OCI-LY1 (cell line): ENCODE results near the gene SERPINB7.

ENCODE experiments used
- H2AFZ ChIP-seq: fragments of 200-600 bp; sonication (generic), shearing (Covaris generic); 2 replicates; pipeline ENCODE4 v1.6.0; 2014; ENCODE audit warnings: antibody characterized with exemption, mild to moderate bottlenecking, low read length
- H3F3A ChIP-seq: fragments of 200-600 bp; sonication (generic), shearing (Covaris generic); 2 replicates; pipeline ENCODE4 v1.6.0; 2014; ENCODE audit warnings: mild to moderate bottlenecking, antibody characterized with exemption, low read length, moderate library complexity; ENCODE audit not compliant: insufficient read depth
- H3K27ac ChIP-seq: fragments of 200-600 bp; sonication (generic); 2 replicates; pipeline ENCODE4 v1.5.1; 2014; ENCODE audit warnings: low read length, mixed run types, mild to moderate bottlenecking, low read depth; ENCODE audit not compliant: poor library complexity, severe bottlenecking
- H3K27me3 ChIP-seq: fragments of 200-600 bp; sonication (generic); 2 replicates; pipeline ENCODE4 v1.6.0; 2014; ENCODE audit warnings: antibody characterized with exemption, mild to moderate bottlenecking, low read length, moderate library complexity; ENCODE audit not compliant: insufficient read depth
- H3K36me3 ChIP-seq: fragments of 200-600 bp; sonication (generic); 2 replicates; pipeline ENCODE4 v1.6.1; 2014; ENCODE audit warnings: mild to moderate bottlenecking, antibody characterized with exemption, low read length, moderate library complexity, mixed read lengths; ENCODE audit not compliant: insufficient read depth
- H3K4me1 ChIP-seq: fragments of 200-600 bp; sonication (generic); 2 replicates; pipeline ENCODE4 v1.5.1; 2014; ENCODE audit warnings: mild to moderate bottlenecking, low read length, moderate library complexity; ENCODE audit not compliant: insufficient read depth, severe bottlenecking
- H3K4me2 ChIP-seq: fragments of 200-600 bp; sonication (generic), shearing (Covaris generic); 2 replicates; pipeline ENCODE4 v1.6.1; 2014; ENCODE audit warnings: low read length
- H3K4me3 ChIP-seq: fragments of 200-600 bp; sonication (generic); 2 replicates; pipeline ENCODE4 v1.5.1; 2014; ENCODE audit warnings: low read length, low read depth, mild to moderate bottlenecking, mixed read lengths; ENCODE audit not compliant: poor library complexity, severe bottlenecking
- H3K79me2 ChIP-seq: fragments of 200-600 bp; shearing (Covaris generic); 2 replicates; pipeline ENCODE4 v1.6.1; 2016; ENCODE audit warnings: mixed run types, low read length, mixed read lengths; ENCODE audit not compliant: insufficient read depth
- H3K9ac ChIP-seq: fragments of 200-600 bp; sonication (generic), shearing (Covaris generic); 2 replicates; pipeline ENCODE4 v1.6.1; 2014; ENCODE audit warnings: mild to moderate bottlenecking, low read length, mixed read lengths
- H3K9me2 ChIP-seq: fragments of 200-600 bp; sonication (generic), shearing (Covaris generic); 2 replicates; pipeline ENCODE4 v1.6.1; 2014; ENCODE audit warnings: low read depth, mild to moderate bottlenecking, low read length, mixed read lengths
- H3K9me3 ChIP-seq: fragments of 200-600 bp; shearing (Covaris generic); 2 replicates; pipeline ENCODE4 v1.6.1; 2014; ENCODE audit warnings: low read length, mixed read lengths
- H4K20me1 ChIP-seq: fragments of 200-600 bp; sonication (generic), shearing (Covaris generic); 2 replicates; pipeline ENCODE4 v1.6.0; 2016; ENCODE audit warnings: mild to moderate bottlenecking, low read length; ENCODE audit not compliant: insufficient read depth
- EZH2 ChIP-seq: fragments of 200-600 bp; sonication (generic), shearing (Covaris generic); IDR thresholded peaks from 2 replicates; pipeline ENCODE4 v1.8.0; 2017; ENCODE audit warnings: borderline replicate concordance, mixed run types, mild to moderate bottlenecking, antibody characterized with exemption, low read length, moderate library complexity, mixed read lengths
- TF ChIP-seq, protein P1 (sequence below): fragments of 200-600 bp; sonication (generic), shearing (Covaris generic); IDR thresholded peaks from 2 replicates; pipeline ENCODE4 v1.5.1; 2017; ENCODE audit warnings: mild to moderate bottlenecking, antibody characterized with exemption, low read length, moderate library complexity, mixed read lengths

SERPINB7 gene

DNA sequence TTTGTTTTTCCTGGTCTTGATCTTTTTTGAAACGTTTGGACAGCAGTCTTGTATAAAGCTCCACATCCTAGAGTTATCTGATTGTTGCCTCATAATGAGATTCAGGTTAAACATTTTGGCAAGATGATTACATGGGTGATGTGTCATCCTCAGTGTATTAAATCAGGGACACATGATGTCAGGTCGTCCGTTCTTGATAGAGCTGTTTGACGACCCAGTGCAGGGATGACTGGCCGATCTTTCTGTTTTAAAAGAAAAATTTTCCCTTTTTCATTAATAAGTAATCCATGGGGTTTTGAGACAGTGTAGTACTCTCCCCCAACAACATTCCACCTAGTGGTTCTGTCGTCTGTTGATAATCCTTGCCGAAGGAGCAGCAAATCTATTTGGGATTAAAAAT is 67.8 kb downstream of the SERPINB7 start:
- Histone ChIP-seq H3F3A (no peaks in the 10 kb centered on the region), H3K4me1 (no peaks in the 10 kb centered on the region), H3K9me2 (no peaks in the 10 kb centered on the region), H3K4me2 (no peak overlapping the region), H3K9ac (no peak overlapping the region), H3K79me2 (no peaks in the 10 kb centered on the region), H3K9me3 (no peaks in the 10 kb centered on the region), H2AFZ (no peak overlapping the region), H3K4me3 (no peak overlapping the region), H3K36me3 (no peaks in the 10 kb centered on the region), H3K27ac (no peak overlapping the region), H4K20me1 (no peaks in the 10 kb centered on the region), H3K27me3 (no peaks in the 10 kb centered on the region)
- no peak for TF ChIP-seq EZH2
- TF ChIP-seq, protein P1, sequence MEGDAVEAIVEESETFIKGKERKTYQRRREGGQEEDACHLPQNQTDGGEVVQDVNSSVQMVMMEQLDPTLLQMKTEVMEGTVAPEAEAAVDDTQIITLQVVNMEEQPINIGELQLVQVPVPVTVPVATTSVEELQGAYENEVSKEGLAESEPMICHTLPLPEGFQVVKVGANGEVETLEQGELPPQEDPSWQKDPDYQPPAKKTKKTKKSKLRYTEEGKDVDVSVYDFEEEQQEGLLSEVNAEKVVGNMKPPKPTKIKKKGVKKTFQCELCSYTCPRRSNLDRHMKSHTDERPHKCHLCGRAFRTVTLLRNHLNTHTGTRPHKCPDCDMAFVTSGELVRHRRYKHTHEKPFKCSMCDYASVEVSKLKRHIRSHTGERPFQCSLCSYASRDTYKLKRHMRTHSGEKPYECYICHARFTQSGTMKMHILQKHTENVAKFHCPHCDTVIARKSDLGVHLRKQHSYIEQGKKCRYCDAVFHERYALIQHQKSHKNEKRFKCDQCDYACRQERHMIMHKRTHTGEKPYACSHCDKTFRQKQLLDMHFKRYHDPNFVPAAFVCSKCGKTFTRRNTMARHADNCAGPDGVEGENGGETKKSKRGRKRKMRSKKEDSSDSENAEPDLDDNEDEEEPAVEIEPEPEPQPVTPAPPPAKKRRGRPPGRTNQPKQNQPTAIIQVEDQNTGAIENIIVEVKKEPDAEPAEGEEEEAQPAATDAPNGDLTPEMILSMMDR, result no peak

DNA sequence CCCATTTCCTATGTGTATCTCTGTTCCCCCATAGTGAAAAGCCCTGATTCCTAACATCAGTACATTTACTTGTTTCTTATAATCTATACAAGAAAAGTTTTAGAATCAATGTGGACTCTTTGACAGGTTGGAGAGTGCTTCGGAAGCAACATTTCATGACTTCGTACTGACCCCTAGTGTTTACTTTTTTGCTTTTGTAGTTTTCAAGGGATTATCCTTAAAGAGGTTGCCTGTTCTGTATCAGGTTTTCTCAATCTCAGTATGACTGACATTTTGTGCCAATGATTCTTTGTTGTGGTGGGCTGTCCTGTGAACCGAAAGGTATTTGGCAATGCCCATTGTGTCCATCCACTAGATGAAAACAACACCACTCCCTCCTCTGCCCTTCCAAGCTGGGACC is 69.0 kb downstream of the SERPINB7 start:
- H3K9me3 ChIP-seq, result no peaks in the 10 kb centered on the region
- no peak overlapping the region for H3K27ac ChIP-seq
- H3K9me2 ChIP-seq, result no peaks in the 10 kb centered on the region
- H3K79me2 ChIP-seq, result no peaks in the 10 kb centered on the region
- no peak overlapping the region for H2AFZ ChIP-seq
- no peaks in the 10 kb centered on the region for H3F3A ChIP-seq
- H3K4me1 ChIP-seq, result no peaks in the 10 kb centered on the region
- TF ChIP-seq, protein P1, result peak; percentile 50
- no peak for TF ChIP-seq EZH2
- H3K9ac ChIP-seq, result no peak overlapping the region
- H3K36me3 ChIP-seq, result no peaks in the 10 kb centered on the region
- no peak overlapping the region for H3K4me3 ChIP-seq
- no peaks in the 10 kb centered on the region for H4K20me1 ChIP-seq
- H3K27me3 ChIP-seq, result no peaks in the 10 kb centered on the region
- no peak overlapping the region for H3K4me2 ChIP-seq

DNA sequence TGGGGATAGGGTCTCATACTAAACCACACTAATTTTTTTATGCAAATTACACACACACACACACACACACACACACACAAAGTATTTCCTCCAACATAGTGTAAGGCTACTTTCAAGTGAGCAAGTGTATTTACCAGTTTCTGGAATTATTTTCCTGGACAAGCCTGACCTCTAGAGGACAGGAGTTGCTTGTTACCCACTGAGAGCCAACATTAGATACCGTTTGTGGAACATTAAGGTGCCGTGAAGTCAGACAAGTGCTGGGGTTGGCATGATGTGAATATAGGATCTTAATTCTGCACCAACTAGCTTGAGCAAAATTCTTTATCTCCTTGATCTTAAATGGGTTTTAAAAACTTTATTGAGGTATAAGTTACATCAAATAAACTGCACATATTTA is 72.9 kb downstream of the SERPINB7 start:
- no peak overlapping the region for H2AFZ ChIP-seq
- no peaks in the 10 kb centered on the region for H3K9me3 ChIP-seq
- no peaks in the 10 kb centered on the region for H3K27me3 ChIP-seq
- H3K9ac ChIP-seq, result no peak overlapping the region
- H3K79me2 ChIP-seq, result no peaks in the 10 kb centered on the region
- H3K4me2 ChIP-seq, result no peak overlapping the region
- no peak overlapping the region for H3K4me3 ChIP-seq
- H3K9me2 ChIP-seq, result no peaks in the 10 kb centered on the region
- no peak overlapping the region for H3K27ac ChIP-seq
- no peaks in the 10 kb centered on the region for H3F3A ChIP-seq
- TF ChIP-seq, protein P1, result peak; percentile 56
- no peak for TF ChIP-seq EZH2
- H3K36me3 ChIP-seq, result no peaks in the 10 kb centered on the region
- no peaks in the 10 kb centered on the region for H4K20me1 ChIP-seq
- H3K4me1 ChIP-seq, result no peaks in the 10 kb centered on the region
